GM18502 (cell line): ENCODE results near the gene ENKUR.
"Not testable (repeated sequence)": the region's sequence is repeated elsewhere in the genome, so short reads cannot be mapped to it uniquely, and the experiment has no call there.

ENCODE experiments used
- ATAC-seq: cut with Tn5 transposase; IDR thresholded peaks from one replicate; pipeline ENCODE4 v1.9.1; 2021; ENCODE audit warnings: mild to moderate bottlenecking; ENCODE audit not compliant: unreplicated experiment, poor library complexity

The ENKUR gene

DNA sequence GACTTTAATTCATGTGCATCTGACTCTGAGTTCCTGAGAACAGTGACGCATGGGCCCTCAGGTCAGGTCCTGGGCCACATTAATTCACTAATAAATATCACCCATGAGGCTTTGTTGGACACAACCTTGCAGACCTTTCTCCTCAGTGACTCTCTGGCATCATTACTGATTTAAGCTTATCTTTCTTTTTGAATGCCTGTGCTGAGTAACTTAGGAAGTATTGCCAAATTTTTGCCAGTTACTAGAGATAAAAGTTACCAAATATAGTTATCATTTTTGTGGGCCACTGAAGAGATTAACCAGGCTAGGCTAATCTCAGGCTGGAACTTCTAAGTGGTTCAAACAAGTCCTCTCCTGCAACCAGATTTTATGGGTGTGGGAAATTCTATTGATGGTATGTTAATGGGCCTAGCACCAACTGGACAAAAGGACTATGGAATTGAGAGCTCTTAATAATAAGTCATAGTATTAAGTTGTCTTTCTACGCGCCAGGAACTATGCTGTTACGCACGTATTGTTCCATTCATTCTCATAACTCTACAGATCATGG, 34.7 kb downstream of the ENKUR start:
- ATAC-seq, result no peak

DNA sequence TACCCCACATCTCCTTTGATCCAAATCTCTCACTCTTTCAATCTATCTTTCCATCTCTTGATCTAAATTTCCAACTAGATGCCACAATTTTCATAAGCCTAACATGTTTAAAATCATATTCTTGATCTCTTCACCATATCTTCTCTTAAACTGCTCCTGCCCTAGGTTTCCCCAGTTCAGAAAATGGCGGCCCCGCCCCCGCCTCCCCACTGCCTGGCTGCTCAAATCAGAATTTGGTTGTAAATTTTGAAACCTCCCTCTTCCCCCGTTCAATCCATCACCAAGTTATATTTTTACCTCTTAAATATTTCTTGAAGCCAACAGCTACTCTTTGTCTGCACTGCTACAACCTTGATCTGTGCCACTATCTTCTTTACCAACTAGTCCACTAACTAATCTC, 36.3 kb downstream of the ENKUR start:
- no peak for ATAC-seq

DNA sequence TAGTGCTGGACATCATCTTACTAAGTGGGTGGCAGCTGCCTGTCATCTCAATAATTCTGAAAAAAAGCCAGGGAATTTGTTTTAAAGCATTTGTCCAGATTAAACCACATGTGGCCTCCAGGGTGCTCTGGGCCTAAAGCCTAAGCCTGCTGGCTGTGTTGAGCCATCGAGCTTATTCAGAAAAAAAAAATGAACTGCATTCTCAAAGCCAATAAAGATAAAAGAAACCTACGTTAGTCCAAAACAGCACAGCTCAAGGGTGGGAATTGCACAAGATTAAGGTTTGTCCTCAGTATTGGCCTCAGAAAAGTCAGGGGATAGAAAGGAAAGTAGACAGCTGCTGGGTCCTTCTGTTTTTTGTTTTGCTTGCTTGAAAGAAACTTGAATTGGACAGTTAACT, 41.0 kb downstream of the ENKUR start:
- no peak for ATAC-seq

DNA sequence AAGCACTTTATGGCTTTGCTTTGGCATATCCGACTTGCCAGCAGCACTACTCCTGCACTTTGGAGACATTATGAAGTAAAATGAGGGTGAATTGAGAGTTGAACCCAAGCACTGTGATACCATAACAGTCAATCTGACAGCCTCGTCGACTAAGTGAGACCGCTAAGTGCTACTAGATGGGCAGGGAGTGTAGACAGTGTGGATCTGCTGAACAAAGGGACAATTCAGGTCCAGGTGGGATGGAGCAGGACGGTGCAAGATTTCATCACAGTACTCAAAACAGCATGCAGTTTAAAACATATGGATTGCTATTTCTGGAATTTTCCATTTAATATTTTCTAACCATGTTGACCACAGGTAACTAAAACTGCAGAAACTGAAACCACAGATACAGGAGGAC, 42.8 kb downstream of the ENKUR start:
- no peak for ATAC-seq

DNA sequence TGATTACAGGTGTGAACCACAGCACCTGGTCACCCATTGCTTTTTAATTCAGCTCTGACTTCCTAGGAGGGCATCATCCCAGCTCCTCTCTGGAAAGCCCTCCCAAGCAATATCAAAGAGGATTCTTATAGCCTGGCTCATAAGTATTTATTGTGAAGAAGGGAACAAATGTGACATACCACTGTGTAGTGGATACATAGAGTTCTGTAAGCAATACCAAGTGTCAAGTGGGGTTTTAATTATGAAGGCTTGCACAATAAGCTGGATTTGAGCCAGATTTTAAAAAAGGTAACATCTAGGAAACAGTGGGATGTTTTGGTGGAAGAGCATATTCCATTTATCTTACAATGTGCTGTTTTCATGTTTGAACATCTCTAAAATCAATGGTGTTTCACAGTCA, 44.6 kb downstream of the ENKUR start:
- ATAC-seq, result no peak

DNA sequence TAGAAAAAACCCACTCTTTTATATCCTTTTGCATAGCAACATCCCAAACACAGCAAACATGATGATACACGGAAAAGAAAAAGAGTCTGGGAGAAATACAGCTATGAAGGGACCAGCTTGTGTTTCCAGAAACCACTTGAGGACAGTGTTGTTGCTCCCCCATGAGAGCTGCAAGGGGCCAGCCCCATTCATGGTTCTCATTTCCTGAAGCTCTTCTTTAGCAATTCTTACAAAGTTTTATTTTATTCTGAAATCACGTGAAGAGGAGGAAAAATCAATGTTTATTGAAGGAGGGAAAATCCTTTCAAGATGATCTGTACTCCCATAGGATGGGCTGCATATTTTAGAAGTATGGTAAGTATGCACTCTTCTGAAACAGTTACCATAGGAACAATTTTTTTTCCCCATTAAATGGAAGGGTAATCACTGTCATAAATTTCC, 46.1 kb downstream of the ENKUR start:
- no peak for ATAC-seq

DNA sequence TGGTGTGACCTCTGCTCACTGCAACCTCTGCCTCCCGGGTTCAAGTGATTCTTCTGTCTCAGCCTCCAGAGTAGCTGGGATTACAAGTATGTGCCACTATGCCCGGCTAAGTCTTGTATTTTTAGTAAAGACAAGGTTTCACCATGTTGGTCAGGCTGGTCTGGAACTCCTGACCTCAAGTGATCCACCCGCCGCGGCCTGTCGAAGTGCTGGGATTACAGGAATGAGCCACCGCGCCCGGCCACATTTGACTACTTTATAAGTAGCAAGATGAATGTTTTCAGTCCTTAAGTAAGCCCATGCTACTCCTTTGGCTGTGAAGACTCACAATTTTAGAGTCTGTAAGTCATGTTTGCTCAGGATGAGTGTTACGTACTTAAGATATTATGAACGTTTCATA, 47.0 kb downstream of the ENKUR start:
- not testable (repeated sequence) for ATAC-seq

DNA sequence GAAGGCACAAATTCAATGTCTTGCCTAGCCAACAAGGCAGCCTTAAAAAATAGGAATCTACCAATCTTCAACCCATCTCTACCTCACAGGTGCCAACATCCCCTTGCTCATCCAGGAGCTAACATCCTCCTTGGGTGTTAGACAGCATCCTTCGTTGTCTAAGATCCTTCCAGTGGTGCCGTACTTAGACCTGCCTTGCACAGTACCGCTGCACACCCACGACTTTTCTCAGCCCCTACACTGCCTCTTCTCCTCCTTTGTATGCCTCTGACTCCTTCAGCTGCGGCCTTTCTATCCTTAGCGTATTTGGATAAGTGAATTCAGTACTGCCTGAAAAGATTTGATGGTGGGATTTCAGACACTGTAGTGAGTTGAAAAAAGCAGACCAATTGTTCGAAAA, 47.6 kb downstream of the ENKUR start:
- ATAC-seq, result no peak

DNA sequence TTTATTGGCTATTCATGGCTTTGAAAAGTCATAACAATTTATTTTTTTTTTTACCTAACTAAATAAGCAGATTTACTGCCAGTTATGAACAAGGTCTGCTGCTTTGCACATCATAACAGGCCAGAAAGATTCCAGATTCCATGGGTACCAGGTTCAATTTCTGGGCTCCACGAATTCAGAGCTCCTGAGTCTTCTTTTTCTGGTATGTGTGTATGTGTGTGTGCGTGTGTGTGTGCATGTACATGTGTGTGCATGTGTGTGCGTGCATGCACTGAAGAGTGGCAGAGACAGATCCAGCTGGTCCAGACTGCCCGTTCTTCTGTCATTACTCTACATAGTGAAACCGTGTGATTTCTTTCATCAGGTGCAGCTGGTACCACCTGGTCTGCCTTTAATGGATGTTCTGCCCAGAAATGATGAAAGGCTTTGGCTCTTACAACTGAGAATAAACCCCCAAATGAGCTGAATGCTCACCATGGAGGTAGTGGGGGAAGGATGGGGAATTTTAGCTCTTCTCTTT, 48.9 kb downstream of the ENKUR start:
- no peak for ATAC-seq

DNA sequence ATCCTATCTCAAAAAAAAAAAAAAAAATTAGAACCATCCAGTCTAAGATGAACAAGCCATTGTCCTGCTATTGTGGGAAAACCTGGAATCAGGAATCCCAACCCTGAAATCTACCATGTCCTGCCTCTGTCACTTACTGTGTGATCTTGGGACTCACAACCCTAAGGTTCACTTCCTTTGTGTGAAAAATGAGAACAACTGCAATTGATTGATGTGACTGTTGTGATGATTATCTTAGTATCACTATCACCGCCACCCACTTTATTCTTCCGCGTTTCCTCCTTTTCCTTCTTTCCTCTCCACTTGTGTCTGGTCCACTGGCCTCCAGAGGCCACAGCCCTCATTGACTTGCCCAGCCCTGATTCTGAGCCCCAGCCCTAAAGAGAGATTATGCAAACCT, 50.9 kb downstream of the ENKUR start:
- ATAC-seq, result no peak

DNA sequence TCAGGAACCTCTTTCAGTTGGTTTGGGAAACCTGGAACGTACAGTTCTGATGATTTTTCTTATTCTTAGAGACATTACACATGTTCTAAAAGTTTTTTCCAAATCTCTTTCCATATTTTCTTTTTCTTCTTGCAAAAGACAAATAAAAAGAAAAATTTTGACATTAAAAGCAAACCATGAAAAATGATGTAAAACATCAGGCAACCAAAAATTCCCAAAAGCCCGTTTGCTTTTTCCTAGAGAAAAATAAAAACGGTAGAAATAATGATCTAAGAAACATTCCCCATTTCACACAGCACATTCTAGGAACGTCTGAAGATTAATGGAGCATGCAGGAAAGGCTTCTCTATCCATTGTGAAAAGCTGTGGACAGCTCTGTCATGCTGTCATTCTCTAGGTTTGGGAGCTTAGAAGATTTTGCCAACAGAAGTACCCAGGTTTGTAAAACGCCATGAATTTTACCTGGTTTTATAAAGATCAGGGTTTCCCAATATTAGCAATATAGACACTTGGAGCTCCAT, 52.4 kb downstream of the ENKUR start:
- no peak for ATAC-seq

DNA sequence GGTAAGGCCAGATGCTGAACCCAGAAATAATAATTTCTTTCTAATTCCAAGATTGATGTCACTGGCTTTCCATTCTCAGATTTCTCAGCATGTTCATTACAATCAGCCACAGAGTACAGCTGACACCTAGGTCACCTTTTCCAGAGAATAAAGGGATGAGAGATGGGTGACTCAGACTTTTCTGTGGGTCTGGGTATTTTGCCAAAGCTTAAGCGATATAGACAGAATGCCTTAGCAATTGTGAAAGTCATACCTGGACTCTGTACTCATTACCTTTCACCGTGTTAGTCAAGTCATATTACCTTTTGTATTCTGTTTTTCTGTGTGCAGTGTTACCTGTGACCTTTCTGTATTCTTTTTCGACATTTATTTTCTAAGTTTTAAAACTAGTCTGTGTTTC, 53.0 kb downstream of the ENKUR start:
- no peak for ATAC-seq

DNA sequence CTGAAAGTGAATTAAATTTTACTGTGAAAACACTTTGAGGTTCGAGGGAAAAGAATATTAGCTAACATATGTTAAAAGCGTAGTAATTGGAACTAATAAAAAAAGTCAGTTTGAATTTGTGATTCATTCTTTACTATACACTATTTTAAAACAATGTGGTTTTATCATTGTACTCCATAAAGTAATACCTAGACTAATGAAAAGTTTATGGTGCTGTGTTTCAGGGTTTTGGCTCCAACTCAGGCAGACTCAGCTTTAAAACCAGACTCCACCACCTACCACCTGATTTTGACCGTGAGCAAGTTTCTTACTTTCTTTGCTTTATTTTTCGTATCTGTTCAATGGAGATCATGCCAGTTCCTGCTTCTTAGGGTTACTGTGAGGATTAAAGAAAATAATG, 54.4 kb downstream of the ENKUR start:
- ATAC-seq, result no peak

DNA sequence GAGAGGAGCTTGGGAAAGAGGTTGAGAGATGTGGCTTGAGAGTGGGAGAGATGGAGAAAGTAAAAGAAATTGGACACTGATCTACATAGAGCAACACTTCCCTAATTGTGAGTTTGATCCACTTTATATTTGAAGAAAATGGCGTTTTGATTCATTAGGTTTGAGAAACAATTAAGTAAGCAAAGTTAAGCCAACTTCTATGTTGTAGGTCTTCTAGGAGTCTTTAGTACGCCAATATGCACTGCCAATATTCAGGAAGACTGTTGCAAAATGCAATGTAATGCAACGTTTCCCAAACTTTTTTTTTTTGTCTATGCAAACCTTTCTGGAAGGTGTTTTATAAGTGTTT, 56.6 kb downstream of the ENKUR start:
- no peak for ATAC-seq

DNA sequence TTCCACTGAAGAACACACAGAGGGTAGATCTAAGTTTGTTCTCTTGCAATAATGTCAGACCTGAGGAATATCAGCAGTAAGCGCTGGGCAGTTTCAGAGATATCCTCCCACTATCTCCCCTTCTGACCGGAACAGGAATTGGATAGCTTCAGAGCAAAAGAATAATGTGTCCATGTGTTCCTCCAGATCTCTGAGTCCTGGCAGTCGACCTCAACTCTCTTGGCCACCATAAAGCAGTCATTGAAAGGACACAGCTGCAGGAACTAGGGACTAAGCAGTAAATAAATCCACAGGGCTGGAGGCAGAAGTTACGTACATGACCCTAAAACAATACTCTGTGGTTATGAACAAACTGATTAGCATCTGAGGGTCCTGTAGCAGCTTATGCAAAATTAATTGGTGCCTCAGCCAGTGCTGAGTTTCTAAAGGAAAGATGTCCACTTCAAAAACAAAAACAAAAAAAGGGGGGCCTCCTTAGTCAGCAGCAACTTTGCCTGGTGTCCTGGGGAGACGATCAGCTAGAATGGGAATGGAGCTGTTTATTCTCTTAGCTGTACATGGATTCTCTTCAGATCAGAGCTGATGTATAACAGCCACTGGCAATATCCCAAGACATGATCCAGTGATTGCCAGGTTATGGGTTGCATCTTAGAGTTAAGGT, 57.1 kb downstream of the ENKUR start:
- no peak for ATAC-seq

DNA sequence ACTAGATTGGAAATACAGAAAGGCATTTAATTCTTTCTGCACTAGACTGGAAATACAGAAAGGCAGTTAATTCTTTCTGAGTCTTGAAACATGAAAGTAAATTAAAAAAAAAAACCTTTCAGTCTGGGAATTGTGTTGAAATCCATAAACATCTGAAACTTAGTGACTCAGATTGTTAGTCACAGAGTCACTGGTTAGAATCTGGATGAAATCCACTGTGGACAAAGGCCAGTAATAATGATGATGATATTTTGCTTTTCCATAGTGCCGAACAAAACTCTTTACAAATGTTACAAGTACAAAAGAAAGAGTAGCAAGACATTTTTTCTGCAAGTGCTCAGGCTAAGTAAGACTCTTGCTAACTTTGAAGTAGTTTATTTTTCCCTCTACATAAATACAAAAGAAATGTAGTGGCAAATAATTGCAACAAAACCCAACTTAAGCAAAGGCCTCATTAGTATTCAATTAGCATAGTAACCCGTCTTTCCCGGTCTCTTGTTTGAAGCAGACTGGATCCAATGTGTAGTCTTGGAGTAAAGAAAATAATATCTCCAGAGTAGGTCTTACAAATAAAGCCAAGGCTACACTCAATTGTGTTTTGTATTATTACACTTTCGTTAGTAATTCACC, 57.8 kb downstream of the ENKUR start:
- ATAC-seq, result no peak

DNA sequence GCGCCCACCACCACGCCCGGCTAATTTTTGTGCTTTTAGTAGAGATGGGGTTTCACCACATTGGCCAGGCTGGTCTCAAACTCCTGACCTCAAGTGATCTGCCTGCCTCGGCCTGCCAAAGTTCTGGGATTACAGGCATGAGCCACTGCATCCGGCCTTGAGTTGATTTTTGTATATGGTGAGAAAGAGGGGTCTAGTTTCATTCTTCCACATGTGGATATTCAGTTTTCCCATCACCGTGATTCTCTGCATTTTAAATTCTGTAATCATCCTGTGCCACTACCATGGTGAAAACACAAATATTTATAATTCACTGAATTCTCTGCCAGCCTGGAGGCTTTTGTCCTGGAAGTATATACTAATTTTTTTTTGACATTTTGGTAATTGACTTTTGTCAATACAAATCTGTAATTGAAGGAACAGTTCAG, 58.3 kb downstream of the ENKUR start:
- not testable (repeated sequence) for ATAC-seq

DNA sequence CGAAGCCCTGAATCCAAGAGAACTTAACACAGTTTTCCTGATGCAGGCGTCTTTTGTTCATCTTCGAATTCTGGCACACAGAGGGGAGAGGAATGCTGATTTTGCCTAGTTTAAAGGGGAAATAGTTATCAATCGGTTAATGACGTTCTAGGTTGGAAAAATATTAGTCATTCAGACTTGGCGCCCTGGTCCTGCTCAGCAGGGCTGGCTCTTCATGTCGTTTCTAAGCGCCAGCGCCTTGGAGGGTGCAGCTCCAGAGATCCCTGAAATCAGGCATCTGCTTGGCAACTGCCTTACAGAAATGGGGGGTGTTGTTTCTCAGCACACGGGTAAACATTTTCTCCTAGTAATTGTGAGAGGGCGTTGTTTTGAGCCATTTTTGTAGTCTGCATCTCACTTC, 62.3 kb downstream of the ENKUR start:
- ATAC-seq, result no peak

DNA sequence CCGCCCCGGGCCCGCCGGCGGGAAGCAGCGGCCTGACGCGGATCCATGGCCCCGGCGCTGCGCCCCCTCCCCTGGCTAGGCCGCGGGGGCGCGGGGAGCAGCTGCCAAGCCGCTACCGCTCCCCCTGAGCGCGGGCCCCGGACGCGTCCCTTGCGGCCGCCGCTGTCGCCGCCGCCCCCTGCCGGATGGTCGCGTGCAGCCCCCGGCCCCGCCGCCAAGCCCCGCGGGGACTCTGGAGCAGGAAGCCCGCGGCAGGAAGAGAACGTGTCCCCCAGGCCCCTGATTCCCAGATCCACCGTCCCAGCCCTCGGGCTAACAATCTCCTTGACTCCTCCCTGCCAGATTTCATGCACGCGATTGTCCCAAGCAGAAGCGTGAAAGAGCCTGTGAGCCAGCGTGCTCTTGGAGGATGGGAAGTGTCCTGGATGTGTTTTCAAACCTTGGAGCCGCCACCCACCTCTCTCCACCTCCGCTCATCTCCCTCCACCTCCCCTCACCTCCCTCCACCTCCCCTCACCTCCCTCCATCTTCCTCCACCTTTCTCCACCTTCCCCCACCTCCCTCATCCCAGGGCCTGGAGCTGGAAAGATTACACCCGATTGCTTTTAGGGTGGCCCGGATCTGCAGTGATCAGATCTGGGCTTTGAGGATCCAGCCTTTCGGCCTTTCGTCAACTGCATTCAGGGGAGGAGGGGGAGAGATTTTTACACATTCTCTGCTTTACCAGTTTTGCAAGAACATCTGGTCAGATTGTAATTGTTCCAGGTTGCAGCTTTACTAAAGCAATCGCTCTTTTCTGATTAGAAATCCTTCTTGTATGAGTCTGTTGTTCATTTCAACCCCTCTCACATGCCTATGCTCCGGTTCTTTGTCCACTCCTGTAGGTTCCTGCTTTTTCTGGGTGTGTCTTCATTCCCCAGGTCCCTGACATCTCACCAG, 63.0 kb downstream of the ENKUR start:
- ATAC-seq, result peak; percentile 70

DNA sequence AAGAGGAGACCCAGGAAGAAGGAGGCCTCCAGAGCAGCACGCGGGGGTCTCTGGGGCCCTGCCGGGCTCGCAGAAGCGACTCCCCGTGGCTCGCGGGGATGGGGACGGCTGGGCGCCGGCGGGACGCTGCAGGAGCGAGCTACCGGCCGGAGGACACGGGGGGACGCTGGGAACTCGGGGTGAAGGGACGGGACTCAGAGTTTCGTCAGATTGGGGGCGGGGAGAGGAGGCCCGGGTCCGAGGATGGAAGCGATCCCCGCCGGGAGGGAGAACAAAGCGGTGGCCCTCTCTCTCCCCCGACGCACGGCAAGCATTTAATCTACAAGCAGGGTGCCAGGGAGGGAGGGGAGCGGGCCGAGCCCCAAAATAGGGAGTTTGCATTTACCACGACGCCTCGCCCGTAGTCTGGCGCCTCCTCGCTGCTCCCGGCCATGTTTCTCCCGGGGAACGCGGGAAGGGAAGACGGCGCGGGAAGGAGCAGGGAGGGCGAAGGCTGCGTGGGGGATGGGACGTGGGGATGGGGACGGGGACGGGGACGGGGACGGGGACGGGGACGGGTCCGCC, 63.7 kb downstream of the ENKUR start, which contains the start of gene PRTFDC1:
Gene PRTFDC1, minus strand, starts transcription at position 464 of the 564 bp plus-strand sequence. Its CDS starts 31 bp downstream, at position 433.
- peak; percentile 47 for ATAC-seq
